ENCODE results near the gene YIF1A. TPM values are rescaled to one million over a fixed set of nuclear protein-coding genes. Genes with fewer than 3 reads are reported as not detected.

Gene YIF1A
- total RNA-seq, 1 experiment from 2014 or later, result 64.3 TPM

DNA sequence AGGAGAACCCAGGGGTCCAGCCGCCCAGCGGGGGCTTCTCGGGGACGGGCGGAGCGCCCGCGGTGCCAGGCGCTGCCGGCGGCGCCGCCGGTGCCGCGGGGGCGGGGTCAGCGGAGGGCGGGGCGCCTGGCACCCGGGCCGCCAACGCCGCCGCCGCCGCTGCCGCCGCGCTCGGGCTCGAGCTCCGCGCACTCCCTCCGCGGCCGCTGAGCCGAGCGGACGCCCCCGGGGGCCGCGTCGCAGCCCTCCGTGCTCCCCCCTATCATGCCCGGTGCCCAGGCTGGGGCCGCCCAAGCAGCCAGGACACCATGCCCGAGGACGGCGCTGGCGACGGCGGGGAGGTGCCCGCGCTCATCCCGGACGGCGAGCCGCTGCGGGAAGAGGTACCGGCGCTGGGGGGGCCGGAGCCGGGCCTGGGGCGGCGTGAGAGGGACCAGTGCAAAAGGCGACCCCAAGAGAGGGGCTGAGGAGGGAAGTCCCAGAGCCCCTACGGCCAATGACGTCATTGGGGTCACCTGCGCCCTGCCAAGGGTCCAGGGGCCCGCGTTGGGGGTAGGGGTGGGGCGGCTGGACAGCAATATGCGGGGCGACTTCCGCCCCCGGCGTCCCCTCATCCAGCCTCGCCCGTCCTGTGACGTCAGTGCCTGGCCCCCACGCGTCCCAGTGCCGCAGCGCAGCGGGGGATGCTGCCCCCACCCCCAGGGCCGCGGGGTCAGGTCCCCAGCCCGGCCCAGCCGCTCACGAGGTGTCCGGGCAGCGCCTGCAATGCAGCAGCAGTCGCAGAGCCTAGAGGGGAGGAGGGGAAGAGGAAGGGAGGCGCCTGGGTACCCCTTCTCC, 3.0 kb upstream of the YIF1A start, which contains the start of gene TMEM151A:
TMEM151A (plus strand) TSS at position 189 of the 837 bp plus-strand sequence; CDS start at position 309, 120 bp downstream.
- H3K56ac ChIP-seq (ENCODE audit: insufficient read length, low read depth, low read length), result no peak within 1 kb of the TSS
- Mint-ChIP-seq H3K36me3 (ENCODE audit: insufficient read depth in 1 of 3, low read depth in 3 of 3) (peaks cover 0 to 2% (median 0%) of the 10 kb centered on the region in 3 experiments; a peak in 3 of 7 replicates), H3K27ac (no peak within 1 kb of the TSS), H3K4me1 (peaks cover 18 to 29% of the 10 kb centered on the region in 2 experiments), H3K27me3 (ENCODE audit: low read depth) (peaks cover 39% of the 10 kb centered on the region), H3K4me3 (peak within 1 kb of the TSS; percentile 86 to 91), H3K9me3 (no peaks in the 10 kb centered on the region; a peak in 1 of 5 replicates)
- H3K4ac ChIP-seq (ENCODE audit: low read depth, low read length), result no peak within 1 kb of the TSS
- H3K27me3 ChIP-seq (ENCODE audit: insufficient read depth, low read length), result peaks cover 8% of the 10 kb centered on the region; the same call in 1 of the 2 replicates
- no peak for TF ChIP-seq CTCF (conservative IDR thresholded peaks at IDR 0.05)
- H3K27ac ChIP-seq (ENCODE audit: insufficient read length, low read depth, low read length), result no peak within 1 kb of the TSS
- peaks cover 6% of the 10 kb centered on the region for H3K4me1 ChIP-seq (ENCODE audit: insufficient read depth, low read length)
- DNase-seq, result no peak
- H3K14ac ChIP-seq (ENCODE audit: insufficient read depth, low read length), result peak within 1 kb of the TSS; percentile 12; the same call in 1 of the 2 replicates
- H4K8ac ChIP-seq (replicated peaks; ENCODE audit: insufficient read length, low read depth, low read length), result no peak within 1 kb of the TSS
- H4K91ac ChIP-seq (ENCODE audit: insufficient read length, low read depth, low read length), result no peak within 1 kb of the TSS
- no peak within 1 kb of the TSS for H3T11ph ChIP-seq (ENCODE audit: low read length)
- H2BK5ac ChIP-seq (ENCODE audit: insufficient read length, low read length), result no peak within 1 kb of the TSS
- no peak within 1 kb of the TSS for H3K9ac ChIP-seq (ENCODE audit: extremely low read depth, insufficient read length, low read length)
- peaks cover 1% of the 10 kb centered on the region; the same call in 1 of the 2 replicates for H3K79me2 ChIP-seq (ENCODE audit: insufficient read depth, low read length)
- no peak within 1 kb of the TSS for H2BK12ac ChIP-seq (ENCODE audit: insufficient read length, low read depth, low read length)
- H3K4me2 ChIP-seq (ENCODE audit: insufficient read depth, insufficient read length, low read length), result peak within 1 kb of the TSS; percentile 3
- peaks cover 13% of the 10 kb centered on the region for H3K23me2 ChIP-seq (ENCODE audit: insufficient read length, low read depth, low read length, poor library complexity, severe bottlenecking)
- H2BK15ac ChIP-seq (ENCODE audit: low read depth, low read length), result no peak within 1 kb of the TSS
- H3K18ac ChIP-seq (ENCODE audit: insufficient read length, low read depth, low read length), result no peak within 1 kb of the TSS
- H2AK5ac ChIP-seq (ENCODE audit: insufficient read length, low read length), result no peak within 1 kb of the TSS
- H4K20me1 ChIP-seq (ENCODE audit: control insufficient read depth, insufficient read depth, insufficient read length), result no peaks in the 10 kb centered on the region
- H3K9me3 ChIP-seq (ENCODE audit: control insufficient read depth, low read depth, low read length), result no peaks in the 10 kb centered on the region
- H4K5ac ChIP-seq (ENCODE audit: insufficient read length, low read depth, low read length), result no peak within 1 kb of the TSS
- no CpG with 5 or more reads among the region's 95 CpGs for WGBS (ENCODE audit: extremely low coverage, insufficient read length, low lambda C conversion rate)
- no peak within 1 kb of the TSS for H3K23ac ChIP-seq (ENCODE audit: insufficient read length, low read depth, low read length)
- H2BK20ac ChIP-seq (ENCODE audit: low read depth, low read length, poor library complexity, severe bottlenecking), result no peak within 1 kb of the TSS
- H2AFZ ChIP-seq (ENCODE audit: low read length), result no peak within 1 kb of the TSS
- H2BK120ac ChIP-seq (ENCODE audit: low read depth, low read length, poor library complexity, severe bottlenecking), result no peak within 1 kb of the TSS
- H3K79me1 ChIP-seq (ENCODE audit: insufficient read depth, low read depth, low read length, poor library complexity, severe bottlenecking), result no peaks in the 10 kb centered on the region

Data from H9 (cell line).